ENCODE data around the gene TBX21. TPM values are rescaled to one million over a fixed set of nuclear protein-coding genes. Genes with fewer than 3 reads are reported as not detected.

The TBX21 gene
- total and polyA plus RNA-seq, 9 of the 15 experiments (the other 6 are each of a cell fraction or from before 2014, with no cell fraction given): 0.07 TPM; not detected in 8

GRCh38 chr17:47741793-47742145 is 8.7 kb downstream of the TBX21 start:
- no peak for ATAC-seq
- Histone ChIP-seq H3K4me2 (ENCODE audit: insufficient read depth, low read length) (no peak overlapping the region), H3K79me2 (ENCODE audit: control insufficient read depth, insufficient read depth, low read length) (no peaks in the 10 kb centered on the region), H3K27me3 (ENCODE audit: control insufficient read depth in 2 of 2, insufficient read depth in 2 of 2, low read length in 2 of 2) (peaks cover 12 to 53% of the 10 kb centered on the region in 2 experiments; a peak in 4 of 5 replicates), H3K9me1 (ENCODE audit: control insufficient read depth, insufficient read depth, low read length) (no peaks in the 10 kb centered on the region), H3K9me3 (replicated peaks; ENCODE audit: control insufficient read depth, insufficient read depth, low read depth, low read length) (no peaks in the 10 kb centered on the region), H3K27ac (ENCODE audit: extremely low read depth, low read depth, low read length) (no peak overlapping the region), H4K20me1 (replicated peaks; ENCODE audit: control insufficient read depth, insufficient read depth, low read length) (no peaks in the 10 kb centered on the region), H3K36me3 (ENCODE audit: control insufficient read depth, insufficient read depth, low read length) (no peaks in the 10 kb centered on the region), H3K9ac (ENCODE audit: insufficient read depth in 1 of 2, low read depth in 2 of 2, low read length in 2 of 2) (no peak overlapping the region), H2AFZ (ENCODE audit: low read depth, low read length) (no peak overlapping the region), H3K4me1 (replicated peaks in 1 of 2; ENCODE audit: control insufficient read depth in 2 of 2, insufficient read depth in 2 of 2, low read length in 2 of 2) (peaks cover 13 to 15% of the 10 kb centered on the region in 2 experiments; a peak in 4 of 5 replicates), H3K4me3 (no peak overlapping the region)
- DNase-seq (ENCODE audit: extremely low read depth in 1 of 4, low spot score in 3 of 4): no peak
- POLR2A ChIA-PET: no interaction called here
- no TSS peak for BruUV-seq (replicated peaks)
- intact Hi-C loops (cut with micrococcal nuclease): loop anchor here (1.0 kb wide), 1 partner anchor 42 kb away; no protein-coding TSS in a partner anchor
- TF ChIP-seq NR4A1 (CRISPR knock-in tag; IDR thresholded peaks at IDR 0.05) (no peak), NR4A1 (tag; IDR thresholded peaks at IDR 0.05) (no peak), SRSF1 (IDR thresholded peaks at IDR 0.05; ENCODE audit: low read depth, low read length) (no peak), SLC30A9 (CRISPR knock-in tag; IDR thresholded peaks at IDR 0.05) (no peak), ZBTB2 (IDR thresholded peaks at IDR 0.05) (no peak), KDM1A (IDR thresholded peaks at IDR 0.05) (0 out of 4 replicates have a peak, but pooled peaks of 1 of the 2 experiments have one; percentile 30)
- TF ChIP-seq, protein P1, sequence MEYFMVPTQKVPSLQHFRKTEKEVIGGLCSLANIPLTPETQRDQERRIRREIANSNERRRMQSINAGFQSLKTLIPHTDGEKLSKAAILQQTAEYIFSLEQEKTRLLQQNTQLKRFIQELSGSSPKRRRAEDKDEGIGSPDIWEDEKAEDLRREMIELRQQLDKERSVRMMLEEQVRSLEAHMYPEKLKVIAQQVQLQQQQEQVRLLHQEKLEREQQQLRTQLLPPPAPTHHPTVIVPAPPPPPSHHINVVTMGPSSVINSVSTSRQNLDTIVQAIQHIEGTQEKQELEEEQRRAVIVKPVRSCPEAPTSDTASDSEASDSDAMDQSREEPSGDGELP (CRISPR knock-in tag; IDR thresholded peaks at IDR 0.05; ENCODE audit: borderline replicate concordance): no peak
- in situ Hi-C loops (cut with MboI): no loop called here
- CTCF ChIA-PET (ENCODE audit: low intra/inter-chr PET ratio): interaction anchor here (1.7 kb wide), 1 partner anchor 44 kb away, joined by 6 read pairs; no protein-coding TSS in a partner anchor
- peak; percentile 23 for FAIRE-seq
- 3% methylated on average over 7 of the region's 9 CpGs for WGBS (ENCODE audit: insufficient coverage, low coverage, missing lambda C conversion rate)

Data from K562 (cell line).